Hepatocyte (in vitro differentiated cells): ENCODE results near the gene CYTH1. TPM values are rescaled to one million over a fixed set of nuclear protein-coding genes. Genes with fewer than 3 reads are reported as not detected.
A peak's percentile ranks its signal among the peaks of the same experiment; 100 is the strongest.

Experiments
- DNase-seq: peaks from one replicate; pipeline ENCODE4 v3.0.0-alpha.2; 2016; ENCODE audit warnings: low spot score
- H2AFZ ChIP-seq: fragments of 200-600 bp; sonication (generic); 2 replicates; pipeline ENCODE4 v1.6.0; 2016; ENCODE audit warnings: antibody characterized with exemption, mild to moderate bottlenecking
- H3K27ac ChIP-seq: fragments of 200-600 bp; sonication (generic); 2 replicates; pipeline ENCODE4 v1.5.1; 2016; ENCODE audit warnings: mild to moderate bottlenecking
- H3K27me3 ChIP-seq: fragments of 200-600 bp; sonication (generic); 2 replicates; pipeline ENCODE4 v1.6.1; 2016
- H3K36me3 ChIP-seq: fragments of 200-600 bp; sonication (generic); replicated peaks from 2 replicates; pipeline ENCODE4 v1.5.1; 2016; ENCODE audit warnings: low read depth; ENCODE audit not compliant: insufficient read depth
- H3K4me1 ChIP-seq: fragments of 200-600 bp; sonication (generic); 2 replicates; pipeline ENCODE4 v1.5.1; 2016; ENCODE audit warnings: mild to moderate bottlenecking, moderate library complexity; ENCODE audit not compliant: insufficient read depth
- H3K4me2 ChIP-seq: fragments of 200-600 bp; sonication (generic); 2 replicates; pipeline ENCODE4 v1.6.0; 2016
- H3K4me3 ChIP-seq: fragments of 200-600 bp; sonication (generic); 2 replicates; pipeline ENCODE4 v1.5.1; 2016; ENCODE audit warnings: mild to moderate bottlenecking
- H3K79me2 ChIP-seq: fragments of 200-600 bp; sonication (generic); 2 replicates; pipeline ENCODE4 v1.6.0; 2017; ENCODE audit warnings: mild to moderate bottlenecking
- H3K9me2 ChIP-seq: fragments of 200-600 bp; sonication (generic); replicated peaks from 2 replicates; pipeline ENCODE4 v1.6.0; 2017; ENCODE audit warnings: mild to moderate bottlenecking; ENCODE audit not compliant: insufficient read depth
- H3K9me3 ChIP-seq: fragments of 200-600 bp; sonication (generic); 2 replicates; pipeline ENCODE4 v1.5.1; 2016; ENCODE audit warnings: low read depth, mild to moderate bottlenecking
- H4K20me1 ChIP-seq: fragments of 200-600 bp; sonication (generic); 2 replicates; pipeline ENCODE4 v1.6.0; 2016; ENCODE audit warnings: mild to moderate bottlenecking; ENCODE audit not compliant: insufficient read depth, poor library complexity, severe bottlenecking
- EZH2 ChIP-seq: fragments of 200-600 bp; sonication (generic); IDR thresholded peaks from 2 replicates; pipeline ENCODE4 v1.6.1; 2016; ENCODE audit warnings: antibody characterized with exemption, mild to moderate bottlenecking, borderline replicate concordance
- EZH2phosphoT487 ChIP-seq: fragments of 200-600 bp; sonication (generic); IDR thresholded peaks from one replicate; pipeline ENCODE4 v1.6.1; 2018; ENCODE audit warnings: antibody characterized with exemption, mild to moderate bottlenecking, low read depth, moderate library complexity; ENCODE audit not compliant: unreplicated experiment, severe bottlenecking
- WGBS: methylation state at CpG from one replicate; pipeline ENCODE4 v1.1.6; 2016; ENCODE audit warnings: low lambda C conversion rate; ENCODE audit errors: missing lambda C conversion rate; 5-methylcytosine and 5-hydroxymethylcytosine counted together
- polyA plus RNA-seq: library from polyadenylated mRNA; unstranded; fragments of >200 nt; fragmentation: Nextera tagmentation; extraction: Ambion mirVana; gene quantifications from 2 replicates; pipeline ENCODE4 v1.2.1, GENCODE V29; 2016
- total RNA-seq: library from RNA; depleted of rRNA; stranded (reverse); fragments of >200 nt; gene quantifications from 2 replicates; pipeline ENCODE4 v1.2.3, GENCODE V29; 2014
- TF ChIP-seq, protein P1 (sequence below): fragments of 200-600 bp; sonication (generic); IDR thresholded peaks from 2 replicates; pipeline ENCODE4 v1.5.1; 2016; ENCODE audit warnings: antibody characterized with exemption, mild to moderate bottlenecking; ENCODE audit not compliant: poor library complexity

CYTH1 gene
- total and polyA plus RNA-seq, 2 experiments from 2014 or later, result 38.5 to 44.4 TPM

DNA sequence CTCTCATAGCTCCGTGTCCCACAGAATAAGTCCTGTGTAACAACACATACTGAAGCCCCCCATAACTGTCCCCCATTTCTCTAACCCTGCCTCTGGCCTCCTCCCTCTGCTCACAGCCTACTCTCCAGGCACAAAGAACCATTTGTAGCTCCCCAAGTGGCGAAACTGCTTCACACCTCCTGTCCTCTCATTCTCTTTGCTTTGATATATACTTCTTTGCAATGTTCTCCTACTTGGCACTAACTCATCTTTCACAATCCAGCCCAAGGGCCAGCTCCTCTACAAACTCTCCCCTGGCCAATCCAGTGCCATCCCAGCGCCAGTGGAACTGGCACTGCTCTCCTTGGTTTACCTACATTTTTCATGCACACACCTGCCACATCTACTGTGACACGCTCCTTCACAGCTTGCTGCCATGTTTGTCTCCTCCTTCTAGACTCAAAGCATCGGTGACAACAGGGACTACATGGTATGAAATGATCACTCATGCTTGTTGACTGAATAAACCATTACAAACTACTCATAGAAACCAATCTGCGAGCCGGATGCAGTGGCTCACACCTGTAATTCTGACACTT lies 12.8 kb downstream of the CYTH1 start:
- H3K27me3 ChIP-seq, result no peaks in the 10 kb centered on the region
- H3K4me3 ChIP-seq, result no peak overlapping the region
- no peak overlapping the region for H2AFZ ChIP-seq
- peaks cover 92% of the 10 kb centered on the region for H3K79me2 ChIP-seq
- peaks cover 19% of the 10 kb centered on the region for H3K4me1 ChIP-seq
- no peaks in the 10 kb centered on the region for H3K9me2 ChIP-seq
- peaks cover 20% of the 10 kb centered on the region for H4K20me1 ChIP-seq
- no peaks in the 10 kb centered on the region for H3K36me3 ChIP-seq
- no peak overlapping the region for H3K4me2 ChIP-seq
- TF ChIP-seq, protein P1, sequence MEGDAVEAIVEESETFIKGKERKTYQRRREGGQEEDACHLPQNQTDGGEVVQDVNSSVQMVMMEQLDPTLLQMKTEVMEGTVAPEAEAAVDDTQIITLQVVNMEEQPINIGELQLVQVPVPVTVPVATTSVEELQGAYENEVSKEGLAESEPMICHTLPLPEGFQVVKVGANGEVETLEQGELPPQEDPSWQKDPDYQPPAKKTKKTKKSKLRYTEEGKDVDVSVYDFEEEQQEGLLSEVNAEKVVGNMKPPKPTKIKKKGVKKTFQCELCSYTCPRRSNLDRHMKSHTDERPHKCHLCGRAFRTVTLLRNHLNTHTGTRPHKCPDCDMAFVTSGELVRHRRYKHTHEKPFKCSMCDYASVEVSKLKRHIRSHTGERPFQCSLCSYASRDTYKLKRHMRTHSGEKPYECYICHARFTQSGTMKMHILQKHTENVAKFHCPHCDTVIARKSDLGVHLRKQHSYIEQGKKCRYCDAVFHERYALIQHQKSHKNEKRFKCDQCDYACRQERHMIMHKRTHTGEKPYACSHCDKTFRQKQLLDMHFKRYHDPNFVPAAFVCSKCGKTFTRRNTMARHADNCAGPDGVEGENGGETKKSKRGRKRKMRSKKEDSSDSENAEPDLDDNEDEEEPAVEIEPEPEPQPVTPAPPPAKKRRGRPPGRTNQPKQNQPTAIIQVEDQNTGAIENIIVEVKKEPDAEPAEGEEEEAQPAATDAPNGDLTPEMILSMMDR, result no peak
- TF ChIP-seq EZH2 (no peak), EZH2phosphoT487 (no peak)
- H3K9me3 ChIP-seq, result no peaks in the 10 kb centered on the region
- 97% methylated on average over 7 of the region's 7 CpGs for WGBS
- H3K27ac ChIP-seq, result no peak overlapping the region
- no peak for DNase-seq

DNA sequence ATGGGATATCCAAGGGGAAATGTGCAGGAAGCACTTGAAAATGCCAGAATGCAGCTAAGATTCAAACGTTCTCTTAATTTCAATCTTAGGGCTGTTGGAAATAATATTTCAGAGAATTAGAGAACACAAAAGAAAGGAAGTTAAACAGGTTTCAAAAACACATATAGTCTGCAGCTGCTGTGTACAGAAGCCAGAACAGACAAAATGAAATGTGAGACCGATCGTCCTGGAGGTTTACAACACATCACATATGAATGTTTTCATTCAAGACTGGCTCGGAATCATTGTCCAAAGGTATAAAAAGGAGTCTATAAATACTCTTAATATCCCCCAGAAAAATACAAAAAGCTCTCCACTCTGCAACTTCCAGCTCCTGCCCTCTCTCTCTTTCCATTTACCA lies 14.3 kb downstream of the CYTH1 start:
- H3K27me3 ChIP-seq, result no peaks in the 10 kb centered on the region
- H3K27ac ChIP-seq, result peak overlapping the region; percentile 31
- H3K4me3 ChIP-seq, result no peak overlapping the region
- DNase-seq, result no peak
- H2AFZ ChIP-seq, result no peak overlapping the region
- peak overlapping the region; percentile 45 for H3K4me2 ChIP-seq
- no peaks in the 10 kb centered on the region for H3K9me3 ChIP-seq
- H3K36me3 ChIP-seq, result no peaks in the 10 kb centered on the region
- 61% methylated on average over 4 of the region's 4 CpGs for WGBS
- H3K9me2 ChIP-seq, result no peaks in the 10 kb centered on the region
- peaks cover 13% of the 10 kb centered on the region for H3K4me1 ChIP-seq
- TF ChIP-seq EZH2, result no peak
- no peak for TF ChIP-seq EZH2phosphoT487
- TF ChIP-seq, protein P1, result no peak
- H4K20me1 ChIP-seq, result peaks cover 20% of the 10 kb centered on the region
- peaks cover 94% of the 10 kb centered on the region for H3K79me2 ChIP-seq

DNA sequence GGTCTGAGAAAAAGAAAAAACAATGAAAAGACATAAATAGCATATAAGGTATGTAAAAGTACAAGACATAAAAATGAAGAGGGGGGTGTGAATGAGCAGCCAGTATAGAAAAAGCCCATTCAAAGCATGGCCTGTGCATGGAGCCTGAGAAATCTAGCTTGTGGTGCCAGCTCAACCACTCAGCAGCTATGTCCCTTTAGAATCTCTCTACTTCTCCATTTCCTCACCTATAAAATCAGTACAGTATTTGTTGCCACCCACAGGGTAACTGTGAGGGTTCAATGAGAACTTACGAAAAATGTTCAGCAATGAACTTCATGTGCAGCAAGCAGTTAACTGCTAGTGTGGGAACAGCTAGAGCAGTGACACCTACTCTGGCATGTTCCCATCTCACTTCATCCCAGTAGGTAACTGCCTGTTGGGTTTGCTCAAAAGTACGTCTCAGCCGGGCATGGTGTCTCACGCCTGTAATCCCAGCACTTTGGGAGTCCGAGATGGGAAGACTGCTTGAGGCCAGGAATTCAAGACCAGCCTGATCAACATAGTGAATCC lies 15.3 kb downstream of the CYTH1 start:
- H3K4me2 ChIP-seq, result no peak overlapping the region
- no peak overlapping the region for H3K27ac ChIP-seq

More for the DNA sequence above, 15.3 kb downstream of the CYTH1 start:
- Histone ChIP-seq H3K36me3 (no peaks in the 10 kb centered on the region), H2AFZ (no peak overlapping the region), H3K79me2 (peaks cover 91% of the 10 kb centered on the region), H3K9me2 (no peaks in the 10 kb centered on the region), H3K27me3 (no peaks in the 10 kb centered on the region), H3K4me1 (peaks cover 18% of the 10 kb centered on the region), H3K9me3 (no peaks in the 10 kb centered on the region), H4K20me1 (peaks cover 18% of the 10 kb centered on the region), H3K4me3 (no peak overlapping the region)
- 85% methylated on average over 5 of the region's 5 CpGs for WGBS
- DNase-seq, result no peak
- no peak for TF ChIP-seq EZH2
- no peak for TF ChIP-seq EZH2phosphoT487
- TF ChIP-seq, protein P1, result no peak
